Fibroblast of skin of left biceps (primary cell): ENCODE results near the gene IFNLR1.

ENCODE experiments used
- DNase-seq, 2 experiments: peaks; one replicate each; pipeline ENCODE4 v3.0.0-alpha.2; 2013; ENCODE audit warnings: low read depth in 2 of 2

IFNLR1 gene

DNA sequence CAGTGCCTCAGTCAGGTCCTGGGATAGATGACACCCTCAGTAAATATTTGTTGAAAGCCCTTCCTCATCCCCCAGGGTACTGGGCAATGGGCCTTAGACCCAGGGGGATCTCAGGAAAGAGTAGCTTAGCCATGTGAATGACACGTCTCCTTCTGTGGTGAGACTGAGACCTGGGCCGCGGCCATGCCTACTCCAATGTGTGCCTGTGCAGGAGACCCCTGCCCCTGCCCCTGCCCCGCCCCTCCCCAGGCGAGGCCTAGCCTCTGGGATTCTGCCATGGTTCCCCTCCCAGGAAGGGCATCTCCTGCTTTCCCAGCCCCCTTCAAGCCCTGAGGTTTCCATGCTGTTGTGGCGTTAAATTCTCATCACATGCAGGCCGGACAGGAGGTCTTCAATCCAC, 82.2 kb downstream of the IFNLR1 start:
- no peak for DNase-seq
